Measurements from ENCODE around the gene FIP1L1.

FIP1L1 gene

DNA sequence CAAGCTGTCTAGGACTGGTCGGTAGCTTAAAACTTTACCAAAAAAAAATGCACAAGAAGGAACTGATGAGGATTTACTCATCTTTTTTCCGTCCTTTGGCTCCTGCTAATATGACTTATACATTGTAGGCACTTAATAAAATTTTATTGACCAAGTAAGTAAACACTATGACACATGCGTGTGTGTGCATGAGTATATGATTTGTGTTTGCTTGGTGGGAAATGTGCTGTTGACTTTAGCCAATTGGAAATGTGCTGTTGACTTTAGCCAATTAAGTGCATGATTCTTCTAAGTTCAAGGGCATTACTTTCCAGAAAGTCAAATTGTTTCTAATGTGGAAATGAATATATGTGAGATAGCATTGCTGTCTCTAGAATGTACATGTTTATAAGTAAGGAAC lies 78.3 kb downstream of the FIP1L1 start:
- Histone ChIP-seq H3K4me2 (ENCODE audit: low read length) (no peak overlapping the region), H3K4me1 (ENCODE audit: insufficient read depth, low read length, severe bottlenecking) (no peaks in the 10 kb centered on the region), H3K9me2 (ENCODE audit: low read depth, low read length) (no peaks in the 10 kb centered on the region), H3K9me3 (ENCODE audit: low read length) (no peaks in the 10 kb centered on the region), H3K36me3 (ENCODE audit: insufficient read depth, low read length) (peaks cover 93% of the 10 kb centered on the region), H3K9ac (ENCODE audit: low read length) (no peak overlapping the region), H2AFZ (ENCODE audit: low read length) (no peak overlapping the region), H3K4me3 (ENCODE audit: low read depth, low read length, poor library complexity, severe bottlenecking) (no peak overlapping the region), H3K79me2 (ENCODE audit: insufficient read depth, low read length) (no peaks in the 10 kb centered on the region), H3K27me3 (ENCODE audit: insufficient read depth, low read length) (no peaks in the 10 kb centered on the region), H4K20me1 (ENCODE audit: insufficient read depth, low read length) (no peaks in the 10 kb centered on the region), H3K27ac (ENCODE audit: low read depth, low read length, poor library complexity, severe bottlenecking) (no peak overlapping the region), H3F3A (ENCODE audit: insufficient read depth, low read length) (no peaks in the 10 kb centered on the region)
- TF ChIP-seq EZH2 (IDR thresholded peaks at IDR 0.05; ENCODE audit: borderline replicate concordance, low read length) (no peak), CTCF (IDR thresholded peaks at IDR 0.05; ENCODE audit: low read length) (no peak)

DNA sequence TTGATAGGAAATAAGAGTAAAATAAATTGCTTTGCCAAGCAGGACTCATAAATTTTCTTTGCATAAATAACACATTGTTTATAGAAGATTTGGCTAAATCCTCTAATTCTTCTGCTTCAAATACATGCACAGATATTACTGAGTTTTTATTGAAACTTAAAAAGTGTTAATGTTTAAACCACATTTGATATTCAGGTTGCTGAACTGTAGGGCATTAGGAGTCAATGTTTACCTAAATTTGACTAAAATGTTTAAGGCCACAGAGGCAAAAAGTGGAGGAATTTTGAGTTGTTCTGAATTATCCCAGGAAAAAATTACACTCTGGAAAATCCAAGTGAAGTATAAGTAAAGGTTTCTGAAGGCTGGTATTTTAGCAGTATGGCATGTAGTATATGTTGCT lies 78.7 kb downstream of the FIP1L1 start:
- H3K9me3 ChIP-seq (ENCODE audit: low read length) = no peaks in the 10 kb centered on the region
- H3K27me3 ChIP-seq (ENCODE audit: insufficient read depth, low read length) = no peaks in the 10 kb centered on the region
- H3K9me2 ChIP-seq (ENCODE audit: low read depth, low read length) = no peaks in the 10 kb centered on the region
- TF ChIP-seq CTCF (IDR thresholded peaks at IDR 0.05; ENCODE audit: low read length) (no peak), EZH2 (IDR thresholded peaks at IDR 0.05; ENCODE audit: borderline replicate concordance, low read length) (no peak)
- no peaks in the 10 kb centered on the region for H4K20me1 ChIP-seq (ENCODE audit: insufficient read depth, low read length)
- H3K36me3 ChIP-seq (ENCODE audit: insufficient read depth, low read length) = peaks cover 93% of the 10 kb centered on the region
- no peak overlapping the region for H3K27ac ChIP-seq (ENCODE audit: low read depth, low read length, poor library complexity, severe bottlenecking)
- no peak overlapping the region for H3K4me3 ChIP-seq (ENCODE audit: low read depth, low read length, poor library complexity, severe bottlenecking)
- no peaks in the 10 kb centered on the region for H3K4me1 ChIP-seq (ENCODE audit: insufficient read depth, low read length, severe bottlenecking)
- no peaks in the 10 kb centered on the region for H3K79me2 ChIP-seq (ENCODE audit: insufficient read depth, low read length)
- no peak overlapping the region for H2AFZ ChIP-seq (ENCODE audit: low read length)
- no peak overlapping the region for H3K4me2 ChIP-seq (ENCODE audit: low read length)
- H3F3A ChIP-seq (ENCODE audit: insufficient read depth, low read length) = no peaks in the 10 kb centered on the region
- no peak overlapping the region for H3K9ac ChIP-seq (ENCODE audit: low read length)

DNA sequence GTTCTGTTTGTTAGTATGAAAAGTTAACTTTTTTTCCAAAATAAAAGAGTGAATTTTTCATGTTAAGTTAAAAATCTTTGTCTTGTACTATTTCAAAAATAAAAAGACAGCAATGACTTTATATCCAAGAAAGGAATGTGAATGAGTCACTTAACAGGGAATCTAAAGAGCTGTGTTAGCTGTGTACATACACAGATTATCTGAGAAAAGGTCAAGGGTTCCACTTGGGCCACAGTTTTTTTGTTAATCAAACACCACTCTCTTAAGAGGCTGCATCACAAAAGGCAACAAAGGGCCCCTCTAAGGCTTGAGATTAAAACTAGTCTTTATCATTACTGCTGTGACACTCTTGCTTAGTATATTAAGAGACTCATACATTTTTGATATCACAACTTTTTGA lies 82.1 kb downstream of the FIP1L1 start:
- H3K9ac ChIP-seq (ENCODE audit: low read length) = no peak overlapping the region
- no peaks in the 10 kb centered on the region for H3K79me2 ChIP-seq (ENCODE audit: insufficient read depth, low read length)
- H3K4me2 ChIP-seq (ENCODE audit: low read length) = no peak overlapping the region
- no peaks in the 10 kb centered on the region for H4K20me1 ChIP-seq (ENCODE audit: insufficient read depth, low read length)
- H3K4me3 ChIP-seq (ENCODE audit: low read depth, low read length, poor library complexity, severe bottlenecking) = no peak overlapping the region
- peaks cover 81% of the 10 kb centered on the region for H3K36me3 ChIP-seq (ENCODE audit: insufficient read depth, low read length)
- no peak overlapping the region for H2AFZ ChIP-seq (ENCODE audit: low read length)
- no peaks in the 10 kb centered on the region for H3K27me3 ChIP-seq (ENCODE audit: insufficient read depth, low read length)
- no peaks in the 10 kb centered on the region for H3K4me1 ChIP-seq (ENCODE audit: insufficient read depth, low read length, severe bottlenecking)
- TF ChIP-seq CTCF (IDR thresholded peaks at IDR 0.05; ENCODE audit: low read length) (no peak), EZH2 (IDR thresholded peaks at IDR 0.05; ENCODE audit: borderline replicate concordance, low read length) (no peak)
- H3K9me2 ChIP-seq (ENCODE audit: low read depth, low read length) = no peaks in the 10 kb centered on the region
- H3K9me3 ChIP-seq (ENCODE audit: low read length) = no peaks in the 10 kb centered on the region
- no peak overlapping the region for H3K27ac ChIP-seq (ENCODE audit: low read depth, low read length, poor library complexity, severe bottlenecking)
- no peaks in the 10 kb centered on the region for H3F3A ChIP-seq (ENCODE audit: insufficient read depth, low read length)

Measured in OCI-LY1 (cell line).